IPS-15b (cell line): Measurements from ENCODE around the gene CEACAM1.

Experiments used
- H3K27me3 ChIP-seq: one replicate; pipeline ENCODE4 v1.6.1; 2013; ENCODE audit warnings: low read length; ENCODE audit not compliant: control insufficient read depth, insufficient read depth
- H3K36me3 ChIP-seq: one replicate; pipeline ENCODE4 v1.6.1; 2013; ENCODE audit warnings: low read length; ENCODE audit not compliant: control insufficient read depth, insufficient read depth
- H3K4me1 ChIP-seq: one replicate; pipeline ENCODE4 v1.6.1; 2013; ENCODE audit warnings: mild to moderate bottlenecking, low read length; ENCODE audit not compliant: control insufficient read depth, insufficient read depth
- H3K4me3 ChIP-seq: one replicate; pipeline ENCODE4 v1.5.1; 2013; ENCODE audit warnings: low read depth, low read length
- H3K9ac ChIP-seq: one replicate; pipeline ENCODE4 v1.6.1; 2013; ENCODE audit warnings: low read depth, mild to moderate bottlenecking, low read length
- H3K9me3 ChIP-seq: one replicate; pipeline ENCODE4 v1.6.1; 2013; ENCODE audit warnings: mild to moderate bottlenecking, low read length; ENCODE audit not compliant: control insufficient read depth, insufficient read depth

Gene CEACAM1

DNA sequence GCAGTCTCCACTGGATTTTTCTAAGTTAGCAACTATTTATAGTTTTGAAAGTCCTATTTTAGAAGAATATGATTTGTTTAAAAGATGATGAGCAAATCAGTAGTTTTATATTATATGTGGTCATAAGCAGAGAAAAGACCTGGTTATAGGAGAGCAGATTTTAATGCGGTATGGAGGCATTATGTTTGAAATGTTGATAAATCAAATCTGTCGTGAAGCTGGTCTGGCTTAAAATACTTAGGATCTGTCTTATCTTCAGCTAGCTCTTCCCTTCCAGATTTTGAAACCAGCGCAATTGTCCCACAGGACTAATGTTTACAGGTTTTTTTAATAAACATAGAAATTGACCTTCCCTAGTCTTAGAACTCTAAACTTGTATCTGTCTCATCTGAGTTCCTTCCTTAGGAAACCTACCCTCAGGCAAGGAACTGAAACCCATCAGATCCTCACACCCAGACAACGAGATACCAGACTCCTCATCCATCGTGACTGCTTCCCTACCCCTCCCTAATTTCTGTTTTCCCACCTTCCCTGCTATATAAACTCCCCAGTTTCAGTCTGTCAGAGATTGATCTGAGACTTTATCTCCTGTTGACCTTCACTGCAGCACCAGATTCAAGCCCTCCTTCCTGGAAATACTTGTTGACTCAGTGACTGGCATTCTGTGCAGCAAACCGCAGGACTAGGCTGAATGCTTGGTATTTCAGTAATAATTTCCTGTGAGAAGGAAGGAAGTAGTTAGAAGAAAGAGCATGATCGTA is 47.8 kb downstream of the CEACAM1 start:
- no peaks in the 10 kb centered on the region for H3K36me3 ChIP-seq
- H3K4me3 ChIP-seq = no peak overlapping the region

DNA sequence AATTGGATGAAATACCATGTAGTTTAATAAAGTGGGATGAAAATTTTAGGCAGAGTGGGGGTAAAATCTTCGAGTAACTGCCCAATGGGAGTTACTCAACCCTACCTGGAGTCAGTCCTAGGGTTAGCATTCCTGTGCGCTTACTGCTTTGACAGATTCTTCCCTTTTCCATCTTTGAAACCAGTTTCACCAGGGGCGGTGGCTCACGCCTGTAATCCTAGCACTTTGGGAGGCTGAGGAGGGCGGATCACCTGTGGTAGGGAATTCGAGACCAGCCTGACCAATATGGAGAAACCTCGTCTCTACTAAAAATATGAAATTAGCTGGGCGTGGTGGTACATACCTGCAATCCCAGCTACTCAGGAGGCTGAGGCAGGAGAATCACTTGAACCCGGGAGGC is 48.5 kb downstream of the CEACAM1 start:
- Histone ChIP-seq H3K4me3 (no peak overlapping the region), H3K27me3 (no peaks in the 10 kb centered on the region), H3K4me1 (peaks cover 13% of the 10 kb centered on the region), H3K36me3 (no peaks in the 10 kb centered on the region), H3K9me3 (no peaks in the 10 kb centered on the region), H3K9ac (no peak overlapping the region)

More for the DNA sequence above, 47.8 kb downstream of the CEACAM1 start:
- H3K27me3 ChIP-seq = no peaks in the 10 kb centered on the region
- peaks cover 8% of the 10 kb centered on the region for H3K4me1 ChIP-seq
- H3K9ac ChIP-seq = no peak overlapping the region
- no peaks in the 10 kb centered on the region for H3K9me3 ChIP-seq

DNA sequence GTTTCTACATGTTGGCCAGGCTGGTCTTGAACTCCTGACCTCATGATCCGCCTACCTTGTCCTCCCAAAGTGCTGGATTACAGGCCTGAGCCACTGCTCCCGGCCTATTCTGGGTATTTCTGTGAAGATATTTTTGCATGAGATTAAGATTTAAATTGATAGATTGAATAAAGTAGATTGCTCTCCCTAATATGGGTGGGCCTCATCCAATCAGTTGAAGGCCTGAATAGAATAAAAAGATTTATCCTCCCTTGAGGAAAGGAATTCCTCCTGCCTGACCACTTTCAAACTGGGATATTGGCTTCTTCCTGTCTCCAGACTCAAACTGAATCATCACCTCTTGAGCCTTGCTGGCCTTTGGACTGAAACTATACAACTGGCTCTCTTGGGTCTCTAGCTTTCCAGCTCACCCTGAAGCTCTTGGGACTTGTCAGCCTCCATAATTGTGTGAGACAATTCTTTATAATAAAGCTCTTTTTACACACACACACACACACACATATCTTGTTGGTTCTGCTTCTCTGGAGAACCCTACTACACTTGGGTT is 49.4 kb downstream of the CEACAM1 start:
- H3K4me1 ChIP-seq = peaks cover 20% of the 10 kb centered on the region
- no peak overlapping the region for H3K4me3 ChIP-seq
- no peaks in the 10 kb centered on the region for H3K27me3 ChIP-seq
- no peaks in the 10 kb centered on the region for H3K36me3 ChIP-seq
- no peaks in the 10 kb centered on the region for H3K9me3 ChIP-seq
- H3K9ac ChIP-seq = no peak overlapping the region

DNA sequence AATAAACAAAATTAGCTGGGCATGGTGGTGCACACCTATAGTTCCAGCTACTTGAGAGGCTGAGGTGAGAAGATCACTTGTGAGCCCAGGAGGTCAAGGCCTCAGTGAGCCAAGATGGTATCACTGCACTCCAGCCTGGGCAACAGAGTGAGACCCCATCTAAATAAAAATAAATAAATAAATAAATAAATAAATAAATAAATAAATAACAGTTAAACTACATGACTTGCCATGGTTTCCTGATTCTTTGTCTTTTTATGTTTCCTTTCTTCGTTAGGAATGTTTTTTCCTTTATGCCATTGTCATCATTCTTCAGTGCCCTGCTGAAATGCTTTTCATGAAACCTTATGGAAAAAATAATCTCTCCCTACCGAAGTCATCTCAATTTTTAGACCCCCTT is 50.3 kb downstream of the CEACAM1 start:
- Histone ChIP-seq H3K36me3 (no peaks in the 10 kb centered on the region), H3K9ac (no peak overlapping the region), H3K27me3 (no peaks in the 10 kb centered on the region), H3K4me3 (no peak overlapping the region), H3K9me3 (no peaks in the 10 kb centered on the region), H3K4me1 (peaks cover 25% of the 10 kb centered on the region)

DNA sequence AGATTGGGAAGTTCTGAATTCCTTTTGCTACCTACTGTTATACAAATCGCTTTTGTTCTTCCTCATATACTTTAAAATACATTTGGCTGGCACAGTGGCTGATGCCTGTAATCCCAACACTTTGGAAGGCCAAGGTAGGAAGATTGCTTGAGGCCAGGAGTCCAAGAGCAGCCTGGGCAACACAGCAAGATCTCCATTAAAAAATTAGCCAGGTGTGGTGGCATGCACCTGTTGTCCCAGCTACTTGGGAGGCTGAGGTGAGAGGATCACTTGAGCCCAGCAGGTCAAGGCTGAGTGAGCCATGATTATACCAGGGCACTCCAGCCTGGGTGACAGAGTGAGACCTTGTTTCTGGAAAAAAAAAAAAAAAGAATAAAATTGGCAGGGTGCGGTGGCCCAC is 51.2 kb downstream of the CEACAM1 start:
- Histone ChIP-seq H3K36me3 (no peaks in the 10 kb centered on the region), H3K27me3 (no peaks in the 10 kb centered on the region), H3K9me3 (no peaks in the 10 kb centered on the region), H3K4me1 (peaks cover 33% of the 10 kb centered on the region), H3K9ac (no peak overlapping the region), H3K4me3 (no peak overlapping the region)

DNA sequence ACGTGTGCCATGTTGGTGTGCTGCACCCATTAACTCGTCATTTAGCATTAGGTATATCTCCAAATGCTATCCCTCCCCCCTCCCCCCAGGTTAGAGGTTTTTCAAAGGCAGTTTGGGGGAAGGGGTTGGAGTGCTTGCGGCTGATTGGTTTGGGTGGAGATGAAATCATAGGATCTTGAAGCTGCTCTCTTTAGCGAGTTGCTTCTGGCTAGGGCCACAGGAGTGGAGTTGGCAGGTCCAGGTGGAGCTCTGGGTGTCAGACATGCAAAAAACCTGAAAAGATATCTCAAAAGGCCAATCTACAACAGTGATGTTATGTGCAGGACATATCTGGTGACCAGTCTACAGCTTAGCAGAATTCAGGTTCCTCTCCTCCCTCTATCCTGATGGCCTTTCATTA is 52.9 kb downstream of the CEACAM1 start:
- no peaks in the 10 kb centered on the region for H3K27me3 ChIP-seq
- no peak overlapping the region for H3K4me3 ChIP-seq
- H3K4me1 ChIP-seq = peaks cover 43% of the 10 kb centered on the region
- no peak overlapping the region for H3K9ac ChIP-seq
- H3K9me3 ChIP-seq = no peaks in the 10 kb centered on the region
- no peaks in the 10 kb centered on the region for H3K36me3 ChIP-seq

DNA sequence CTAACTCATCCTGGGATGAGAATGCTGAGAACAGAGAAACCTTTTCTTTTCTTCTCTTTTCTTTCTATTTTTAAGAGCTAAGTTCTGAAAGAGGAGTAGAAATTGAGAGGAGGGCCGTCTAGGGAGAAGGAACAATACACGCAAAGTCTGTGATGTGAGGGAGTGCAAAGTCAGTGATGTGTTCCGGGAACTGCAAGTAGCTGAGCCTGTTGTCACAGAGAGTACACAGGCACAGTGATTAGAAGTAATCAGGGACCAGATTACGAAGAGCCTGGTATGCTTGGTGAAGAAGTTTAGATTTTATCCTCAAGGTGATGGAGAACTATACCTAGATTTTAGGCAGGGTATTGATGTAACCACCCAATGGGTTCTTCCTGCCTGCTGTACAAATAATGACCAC is 53.5 kb downstream of the CEACAM1 start:
- Histone ChIP-seq H3K4me3 (no peak overlapping the region), H3K27me3 (no peaks in the 10 kb centered on the region), H3K36me3 (no peaks in the 10 kb centered on the region), H3K9me3 (no peaks in the 10 kb centered on the region), H3K9ac (no peak overlapping the region), H3K4me1 (peaks cover 43% of the 10 kb centered on the region)

DNA sequence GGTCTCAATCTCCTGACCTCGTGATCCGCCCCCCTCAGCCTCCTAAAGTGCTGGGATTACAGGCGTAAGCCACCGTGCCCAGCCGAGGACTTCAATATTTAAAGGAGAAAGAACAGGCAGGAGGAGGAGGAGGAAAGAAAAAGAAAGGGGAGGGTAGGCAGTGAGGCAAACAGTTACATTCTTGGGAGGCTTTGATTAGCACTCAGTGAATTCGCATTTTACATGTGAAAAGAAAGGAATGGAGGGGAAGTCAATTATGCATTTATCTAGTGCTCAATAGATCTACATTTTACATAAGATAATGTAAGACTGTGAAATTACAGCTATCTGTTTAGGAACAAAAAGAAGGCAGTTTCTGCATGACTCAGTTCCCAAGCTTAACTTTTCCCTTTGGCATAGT is 54.6 kb downstream of the CEACAM1 start:
- Histone ChIP-seq H3K9ac (no peak overlapping the region), H3K9me3 (no peaks in the 10 kb centered on the region), H3K36me3 (no peaks in the 10 kb centered on the region), H3K4me3 (no peak overlapping the region), H3K4me1 (peaks cover 43% of the 10 kb centered on the region), H3K27me3 (no peaks in the 10 kb centered on the region)

DNA sequence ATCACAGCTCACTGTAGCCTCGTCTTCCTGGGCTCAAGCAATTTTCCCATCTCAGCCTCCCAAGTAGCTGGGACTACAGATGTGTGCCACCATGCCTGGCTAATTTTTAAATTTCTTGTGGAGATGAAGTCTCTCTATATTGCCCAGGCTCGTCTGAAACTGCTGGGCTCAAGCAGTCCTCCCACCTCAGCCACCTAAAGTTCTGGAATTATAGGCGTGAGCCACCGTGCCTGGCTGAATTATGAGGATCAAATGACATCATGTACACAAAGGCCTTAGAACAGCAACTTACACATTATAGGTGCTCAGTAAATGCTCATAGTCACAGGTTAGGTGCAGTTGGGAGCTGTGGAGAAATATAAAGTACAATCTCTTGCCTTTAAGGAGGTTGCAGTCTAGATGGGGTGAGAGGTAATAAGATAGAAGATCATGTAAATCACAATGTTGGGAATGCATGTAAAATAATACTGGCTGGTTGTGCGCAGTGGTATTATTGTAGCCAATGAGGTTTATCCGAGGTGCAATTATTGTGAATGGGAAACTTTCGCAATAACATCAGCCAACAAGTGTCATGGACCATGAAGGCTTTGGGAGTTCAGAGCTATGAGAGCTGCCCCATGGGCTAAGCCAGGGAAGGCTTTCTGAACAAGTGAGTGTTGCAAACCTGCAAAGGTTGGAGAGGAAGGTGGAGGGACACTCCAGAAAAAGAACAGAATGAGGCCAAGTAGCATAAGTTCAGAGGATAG is 55.7 kb downstream of the CEACAM1 start:
- no peaks in the 10 kb centered on the region for H3K27me3 ChIP-seq
- no peak overlapping the region for H3K4me3 ChIP-seq
- H3K9me3 ChIP-seq = no peaks in the 10 kb centered on the region
- peaks cover 43% of the 10 kb centered on the region for H3K4me1 ChIP-seq
- no peaks in the 10 kb centered on the region for H3K36me3 ChIP-seq
- H3K9ac ChIP-seq = no peak overlapping the region

DNA sequence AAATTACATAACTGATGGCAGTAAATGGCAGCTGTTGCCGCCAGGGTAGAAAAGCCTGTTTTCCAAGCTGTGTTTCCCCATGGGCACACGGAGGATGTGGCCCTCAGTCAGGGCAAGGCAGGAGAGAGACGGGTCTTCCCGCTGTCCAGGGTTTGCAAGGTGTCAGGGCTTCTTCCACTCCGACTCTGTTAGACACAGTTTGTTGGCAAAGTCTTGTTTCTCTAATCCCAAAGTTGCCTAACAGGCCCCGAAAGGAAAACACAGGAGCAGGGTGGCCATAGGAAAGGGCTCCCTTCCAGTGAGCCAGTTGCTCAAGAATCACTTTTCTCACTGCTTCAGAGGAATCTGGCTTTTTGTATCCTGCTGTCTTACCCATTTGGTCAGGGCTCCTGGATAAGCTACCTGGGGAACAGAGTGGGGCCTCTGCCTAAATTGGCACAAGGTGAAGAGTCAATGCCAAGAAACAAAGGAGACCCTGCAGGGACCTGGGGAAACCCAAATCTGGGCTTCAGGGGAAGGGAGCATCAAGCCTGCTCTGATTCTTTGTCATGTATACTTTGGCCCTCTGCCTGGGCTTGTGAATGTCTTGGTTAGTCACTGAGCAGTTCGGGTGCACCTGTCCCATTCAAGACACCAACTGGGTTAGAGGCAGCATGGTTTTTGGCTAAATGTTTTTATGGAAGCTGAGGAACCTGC is 56.6 kb downstream of the CEACAM1 start:
- Histone ChIP-seq H3K4me1 (peaks cover 45% of the 10 kb centered on the region), H3K27me3 (no peaks in the 10 kb centered on the region), H3K9ac (peak overlapping the region; percentile 47), H3K9me3 (no peaks in the 10 kb centered on the region), H3K4me3 (no peak overlapping the region), H3K36me3 (no peaks in the 10 kb centered on the region)

DNA sequence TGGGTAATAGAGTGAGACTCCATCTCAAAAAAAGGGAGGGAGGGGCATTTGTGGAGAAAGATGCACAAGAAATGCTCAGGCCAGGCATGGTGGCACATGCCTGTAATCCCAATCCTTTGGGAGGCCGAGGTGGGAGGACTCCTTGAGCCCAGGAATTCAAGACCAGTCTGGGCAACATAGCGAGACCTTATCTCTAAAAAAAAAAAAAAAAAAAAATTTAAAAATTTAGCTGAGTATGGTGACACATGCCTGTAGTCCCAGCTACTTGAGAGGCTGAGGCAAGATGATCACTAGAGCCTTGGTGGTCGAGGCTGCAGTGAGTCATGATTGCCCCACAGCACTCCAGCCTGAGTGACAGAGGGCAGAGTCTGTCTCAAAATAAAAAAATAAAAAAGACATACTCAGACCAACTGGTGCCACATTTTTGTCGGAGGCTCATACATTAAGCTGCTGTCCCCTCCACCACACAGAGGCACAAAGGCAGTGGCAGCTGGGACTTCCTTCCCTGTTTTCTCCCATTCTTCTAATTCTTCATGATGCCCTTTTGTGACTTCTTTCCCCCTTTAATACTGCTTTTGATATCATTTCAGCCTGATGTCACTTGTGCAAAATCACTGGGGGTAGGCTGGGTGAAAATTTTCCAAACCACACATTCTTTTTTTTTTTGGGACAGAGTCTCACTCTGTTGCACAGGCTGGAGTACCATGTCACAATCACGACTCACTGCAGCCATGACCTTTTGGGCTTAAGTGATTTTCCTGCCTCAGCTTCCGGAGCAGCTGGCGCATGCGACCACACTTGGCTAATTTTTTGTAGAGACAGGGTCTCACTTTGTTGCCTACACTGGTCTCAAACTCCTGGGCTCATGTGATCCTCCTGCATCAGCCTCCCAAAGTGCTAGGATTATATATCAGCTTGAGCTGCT is 58.7 kb downstream of the CEACAM1 start:
- Histone ChIP-seq H3K36me3 (no peaks in the 10 kb centered on the region), H3K9me3 (no peaks in the 10 kb centered on the region), H3K4me1 (peaks cover 33% of the 10 kb centered on the region), H3K27me3 (no peaks in the 10 kb centered on the region), H3K4me3 (no peak overlapping the region), H3K9ac (no peak overlapping the region)
